Choroid plexus epithelial cell (primary cell): ENCODE data around the gene CARD9.

Source experiments
- DNase-seq: peaks from one replicate; pipeline ENCODE4 v3.0.0-alpha.2; 2010; ENCODE audit warnings: low read depth
- H3K4me3 ChIP-seq: 2 replicates; pipeline ENCODE4 v1.5.1; 2011; ENCODE audit warnings: low read depth, mild to moderate bottlenecking, control low read depth, low read length, moderate library complexity
- TF ChIP-seq, protein P1 (sequence below): conservative IDR thresholded peaks from 2 replicates; pipeline ENCODE4 v1.5.1; 2011; ENCODE audit warnings: low read depth, mild to moderate bottlenecking, control low read depth, inconsistent platforms, low read length, moderate library complexity

Gene CARD9

DNA sequence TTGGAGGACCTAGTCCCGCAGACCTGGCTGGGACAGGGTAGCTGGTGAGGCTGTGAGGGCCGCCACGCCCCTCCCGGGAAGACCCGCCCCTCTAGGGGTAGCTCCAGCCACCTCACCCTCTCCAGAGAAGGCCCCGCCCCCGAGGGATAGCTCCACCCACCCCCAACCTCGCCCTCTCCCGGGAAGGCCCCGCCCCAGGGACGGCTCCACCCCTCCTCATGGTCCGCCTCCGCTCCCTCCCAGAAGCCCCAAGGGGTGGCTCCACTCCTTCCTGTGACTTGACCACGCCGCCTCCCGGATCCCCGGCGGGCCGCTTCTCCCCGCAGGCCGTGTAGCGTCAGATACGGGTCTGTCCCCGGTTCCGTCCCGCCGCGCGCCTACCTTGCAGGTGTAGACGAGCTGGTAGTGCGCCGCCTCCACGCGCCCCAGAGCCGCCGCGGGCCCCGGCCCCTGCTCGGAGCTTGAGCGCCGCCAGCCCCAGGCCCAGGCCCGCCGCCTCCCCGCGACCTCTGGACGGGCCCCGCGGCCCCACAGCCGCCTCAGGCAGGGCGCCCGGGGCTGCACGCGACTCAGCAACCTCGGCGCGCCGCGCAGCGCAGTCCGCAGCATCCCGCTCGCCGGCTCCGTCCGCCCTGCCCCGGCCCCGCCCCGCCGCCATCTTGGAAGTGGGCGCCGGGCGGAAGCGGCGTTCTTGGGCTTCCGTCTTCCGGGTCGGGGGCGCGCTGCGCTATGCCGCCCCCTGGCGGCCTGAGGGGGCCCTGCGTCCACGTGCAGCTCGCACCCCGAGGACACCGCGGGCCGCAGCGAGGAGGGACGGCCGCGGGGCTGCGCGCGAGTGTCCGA lies 10.1 kb downstream of the CARD9 start, which contains the start of gene DNLZ:
Gene DNLZ, minus strand, starts transcription at position 639 of the 843 bp plus-strand sequence. Its CDS starts 30 bp downstream, at position 609.
- DNase-seq = peak; percentile 97
- TF ChIP-seq, protein P1, sequence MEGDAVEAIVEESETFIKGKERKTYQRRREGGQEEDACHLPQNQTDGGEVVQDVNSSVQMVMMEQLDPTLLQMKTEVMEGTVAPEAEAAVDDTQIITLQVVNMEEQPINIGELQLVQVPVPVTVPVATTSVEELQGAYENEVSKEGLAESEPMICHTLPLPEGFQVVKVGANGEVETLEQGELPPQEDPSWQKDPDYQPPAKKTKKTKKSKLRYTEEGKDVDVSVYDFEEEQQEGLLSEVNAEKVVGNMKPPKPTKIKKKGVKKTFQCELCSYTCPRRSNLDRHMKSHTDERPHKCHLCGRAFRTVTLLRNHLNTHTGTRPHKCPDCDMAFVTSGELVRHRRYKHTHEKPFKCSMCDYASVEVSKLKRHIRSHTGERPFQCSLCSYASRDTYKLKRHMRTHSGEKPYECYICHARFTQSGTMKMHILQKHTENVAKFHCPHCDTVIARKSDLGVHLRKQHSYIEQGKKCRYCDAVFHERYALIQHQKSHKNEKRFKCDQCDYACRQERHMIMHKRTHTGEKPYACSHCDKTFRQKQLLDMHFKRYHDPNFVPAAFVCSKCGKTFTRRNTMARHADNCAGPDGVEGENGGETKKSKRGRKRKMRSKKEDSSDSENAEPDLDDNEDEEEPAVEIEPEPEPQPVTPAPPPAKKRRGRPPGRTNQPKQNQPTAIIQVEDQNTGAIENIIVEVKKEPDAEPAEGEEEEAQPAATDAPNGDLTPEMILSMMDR = peak; percentile 68
- peak within 1 kb of the TSS; percentile 87 for H3K4me3 ChIP-seq

DNA sequence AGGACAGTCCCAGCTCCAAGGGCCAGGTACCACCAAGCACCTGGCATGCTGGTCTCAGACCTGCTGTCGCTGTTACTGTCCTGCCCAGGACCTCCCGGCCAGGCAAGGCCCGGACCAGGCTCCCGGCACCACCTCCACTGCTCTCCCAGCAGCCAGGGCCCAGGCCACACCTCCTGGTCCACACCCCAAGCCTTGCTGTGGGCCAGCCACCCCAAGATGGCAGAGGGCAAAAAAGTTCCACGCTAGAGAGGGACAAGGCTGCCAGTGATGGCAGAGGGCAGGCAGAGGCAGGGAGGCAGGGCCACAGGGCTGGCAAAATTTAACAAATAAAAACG lies 11.1 kb downstream of the CARD9 start:
- no peak overlapping the region for H3K4me3 ChIP-seq
- DNase-seq = no peak
- TF ChIP-seq, protein P1 = no peak

DNA sequence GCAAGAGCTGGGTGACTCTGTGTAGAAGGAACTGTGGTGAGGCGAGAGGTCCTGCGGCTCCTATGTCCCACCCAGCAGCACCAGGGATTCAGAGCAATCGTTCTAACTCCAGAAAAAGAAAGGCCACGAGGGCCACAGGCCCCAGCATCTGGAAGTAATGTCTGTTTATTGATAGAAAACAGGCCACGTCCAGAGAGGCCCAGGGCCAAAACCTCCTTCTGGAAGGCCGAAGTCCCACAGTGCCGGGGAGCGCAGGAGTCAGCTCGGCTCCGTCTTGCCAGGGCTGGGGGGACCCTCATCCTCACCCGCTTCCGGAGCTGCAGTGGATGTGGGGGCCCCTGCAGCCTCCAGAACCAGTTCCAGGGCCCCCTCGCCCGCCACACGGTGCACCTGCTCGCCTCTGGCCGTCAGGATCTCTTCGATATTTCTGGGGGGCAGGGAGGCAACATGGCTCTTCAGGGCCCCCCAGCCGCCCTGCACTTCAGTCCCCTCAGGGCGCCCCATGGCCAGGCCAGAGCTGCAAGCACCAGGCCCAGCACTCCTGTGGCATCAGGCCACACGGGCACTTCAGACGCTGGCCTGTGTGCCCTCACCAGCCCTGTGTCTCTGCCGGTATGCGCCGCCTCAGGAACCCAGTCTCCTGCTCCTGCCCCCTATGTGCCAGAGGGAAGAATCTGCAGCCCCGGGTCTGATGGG lies 11.6 kb downstream of the CARD9 start:
- TF ChIP-seq, protein P1 = no peak
- no peak overlapping the region for H3K4me3 ChIP-seq
- no peak for DNase-seq

DNA sequence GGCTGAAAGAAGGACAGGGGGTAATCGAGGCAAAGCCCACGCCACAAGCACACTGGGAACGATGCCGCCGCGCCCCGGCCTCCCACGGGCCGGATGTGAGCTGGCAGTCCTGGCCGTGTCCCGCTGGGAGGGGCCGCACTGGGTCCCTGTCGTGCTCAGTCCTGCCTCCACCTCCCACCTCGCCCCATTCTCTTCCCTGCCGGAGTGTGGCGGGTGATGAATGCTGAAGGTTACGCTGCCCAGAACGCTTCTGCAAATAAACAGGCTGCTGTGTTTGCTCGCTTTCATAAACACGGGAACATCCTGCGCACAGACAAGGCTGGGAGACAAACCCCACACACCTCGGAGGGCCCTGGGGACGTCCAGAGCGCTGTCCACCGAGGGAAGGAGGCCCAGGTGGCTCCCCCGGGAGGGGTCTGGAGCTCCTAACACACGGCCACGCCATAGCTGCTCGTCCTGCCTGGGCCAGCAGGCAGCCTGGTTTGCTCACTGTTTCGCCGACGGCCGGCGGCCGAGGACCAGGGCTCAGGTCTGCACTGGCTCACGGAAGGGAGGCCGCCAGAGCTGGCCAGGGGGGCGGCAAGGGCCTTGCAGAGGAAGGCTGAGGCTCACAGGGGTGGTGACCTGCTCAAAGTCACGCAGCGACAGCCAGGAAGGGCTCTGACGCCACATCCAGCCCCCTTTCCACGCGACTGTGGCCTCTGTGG lies 12.3 kb downstream of the CARD9 start:
- H3K4me3 ChIP-seq = peak overlapping the region; percentile 20
- TF ChIP-seq, protein P1 = no peak
- peak; percentile 50 for DNase-seq

DNA sequence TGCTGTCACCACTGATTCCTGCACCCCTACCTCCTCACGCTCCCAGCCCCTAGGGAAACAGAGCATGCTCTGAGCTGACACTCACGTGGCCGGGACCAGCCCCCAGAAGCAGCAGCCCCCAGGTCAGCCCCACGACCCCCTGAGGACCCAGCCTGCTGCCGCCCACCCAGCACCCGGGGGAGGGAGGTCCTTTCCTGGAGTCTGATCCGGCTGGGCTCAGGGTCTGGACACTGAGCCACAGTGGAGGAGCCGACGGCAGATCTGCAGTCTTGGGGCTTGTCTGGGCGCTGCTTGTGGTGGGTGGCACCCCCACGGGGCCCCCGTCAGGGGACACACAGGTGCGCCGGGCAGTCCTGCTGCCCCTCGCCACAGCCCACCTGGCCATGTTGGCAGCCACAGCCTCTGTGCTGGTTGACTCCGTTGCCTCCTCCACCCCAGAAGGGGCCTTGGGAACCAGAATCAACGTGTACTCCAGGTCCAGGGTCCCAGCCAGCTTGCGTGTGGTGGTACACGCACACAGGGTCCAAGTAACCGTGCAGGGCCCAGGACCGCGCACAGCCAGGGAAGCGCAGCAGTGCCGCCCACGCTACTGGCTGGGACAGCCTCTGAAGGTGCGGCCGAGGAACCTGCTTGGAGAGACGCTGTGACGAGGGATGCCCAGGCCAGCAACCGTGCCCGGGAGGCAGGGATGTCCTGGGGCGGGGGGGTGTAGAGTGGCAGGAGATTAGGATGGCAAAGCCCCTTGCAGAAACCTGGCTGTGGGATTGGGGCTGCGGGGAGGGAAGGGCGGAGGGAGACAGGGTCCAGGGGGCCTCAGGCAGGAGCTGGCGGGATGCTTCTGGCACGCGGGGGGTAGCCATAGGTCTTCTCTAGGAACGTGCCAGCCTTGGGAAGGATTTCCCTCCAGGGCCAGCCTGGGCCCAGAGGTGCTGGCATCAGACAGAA lies 13.4 kb downstream of the CARD9 start:
- DNase-seq = no peak
- no peak overlapping the region for H3K4me3 ChIP-seq
- TF ChIP-seq, protein P1 = no peak

DNA sequence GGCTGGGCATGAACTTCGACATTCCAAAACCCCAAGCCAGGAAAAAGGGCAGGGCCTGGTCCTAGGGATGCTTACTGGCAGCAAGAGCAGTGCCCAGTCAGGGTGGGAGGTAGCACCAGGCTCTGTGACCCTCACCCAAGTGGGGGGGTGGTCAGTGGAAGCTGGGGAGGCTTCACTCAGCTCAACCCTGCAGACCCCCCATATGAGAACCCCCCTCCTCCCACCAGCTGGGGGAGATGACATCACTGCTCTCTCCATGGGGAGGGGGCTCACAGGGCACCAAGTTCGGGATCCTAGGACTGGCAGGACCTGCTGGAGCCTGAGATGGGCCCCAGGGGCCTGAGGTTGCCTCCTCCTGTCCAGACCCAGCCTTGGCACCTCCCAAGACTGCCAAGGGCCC lies 14.6 kb downstream of the CARD9 start:
- TF ChIP-seq, protein P1 = no peak
- H3K4me3 ChIP-seq = no peak overlapping the region
- DNase-seq = no peak
